Nucleus accumbens (tissue), 56 donors: ENCODE results near the gene ARNT2.

Source experiments
- DNase-seq, 56 donors: peaks; one replicate each; lab custom pipeline; 2025; lab: John Stamatoyannopoulos, UW

ARNT2 gene

DNA sequence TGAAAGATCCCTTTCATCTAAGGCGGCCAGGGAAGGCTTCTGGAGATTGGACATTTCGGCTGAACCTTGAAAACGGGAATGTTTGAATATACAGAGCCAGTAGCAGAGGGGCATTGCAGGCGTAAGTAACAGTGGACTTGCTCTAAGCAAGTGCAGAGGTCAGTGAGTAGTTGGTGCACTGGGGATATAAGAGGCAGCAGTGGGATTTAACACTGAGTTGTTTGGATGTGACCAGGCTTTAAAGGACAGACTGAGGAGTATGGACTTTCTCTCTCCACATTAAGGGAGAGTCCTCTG lies 1.3 kb downstream of the ARNT2 start:
- no peak for DNase-seq

DNA sequence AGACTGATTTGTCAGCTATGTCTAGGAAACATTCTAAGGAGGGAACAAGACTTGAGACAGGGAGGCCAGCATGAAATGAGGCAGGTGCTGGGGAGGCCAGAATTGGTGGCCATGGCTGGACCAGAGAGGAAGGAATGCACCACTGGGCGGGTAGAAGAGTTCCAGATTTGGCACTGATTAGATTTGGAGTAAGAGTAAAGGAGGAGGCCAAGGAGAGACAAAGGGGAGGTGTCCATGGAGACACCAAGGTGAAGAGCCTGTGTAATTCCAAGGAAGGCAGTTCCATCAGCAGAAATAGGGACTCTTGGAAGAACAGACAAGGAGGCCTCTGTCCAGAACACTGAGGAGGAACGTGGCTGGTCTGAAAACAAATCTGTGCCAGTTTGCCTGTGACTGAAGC lies 1.8 kb downstream of the ARNT2 start:
- peak in 1 of 56 donors; percentile 19 for DNase-seq

DNA sequence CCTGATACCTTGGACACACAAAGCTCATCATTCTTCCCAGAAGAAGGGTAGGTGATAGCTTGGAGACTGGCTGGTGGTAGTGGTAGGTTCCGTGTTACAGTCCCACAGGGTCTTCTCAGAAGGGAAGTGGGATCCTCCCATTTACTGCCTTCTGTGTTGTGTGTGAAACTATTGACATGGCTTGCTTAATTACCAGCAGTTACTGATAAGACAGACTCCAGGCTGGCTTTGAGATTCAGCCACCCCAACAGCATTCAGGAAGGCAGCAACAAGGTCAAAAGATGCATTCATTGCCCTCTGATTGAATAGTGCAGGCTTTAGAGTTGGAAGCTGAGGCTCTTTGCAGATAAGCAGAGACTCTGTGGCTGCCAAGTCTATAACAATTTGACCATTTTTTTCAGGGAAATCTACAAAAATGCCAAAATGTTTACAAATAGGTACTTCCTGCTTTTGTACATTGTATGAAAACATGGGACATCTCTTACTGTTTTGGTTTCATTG lies 7.7 kb downstream of the ARNT2 start:
- no peak for DNase-seq

DNA sequence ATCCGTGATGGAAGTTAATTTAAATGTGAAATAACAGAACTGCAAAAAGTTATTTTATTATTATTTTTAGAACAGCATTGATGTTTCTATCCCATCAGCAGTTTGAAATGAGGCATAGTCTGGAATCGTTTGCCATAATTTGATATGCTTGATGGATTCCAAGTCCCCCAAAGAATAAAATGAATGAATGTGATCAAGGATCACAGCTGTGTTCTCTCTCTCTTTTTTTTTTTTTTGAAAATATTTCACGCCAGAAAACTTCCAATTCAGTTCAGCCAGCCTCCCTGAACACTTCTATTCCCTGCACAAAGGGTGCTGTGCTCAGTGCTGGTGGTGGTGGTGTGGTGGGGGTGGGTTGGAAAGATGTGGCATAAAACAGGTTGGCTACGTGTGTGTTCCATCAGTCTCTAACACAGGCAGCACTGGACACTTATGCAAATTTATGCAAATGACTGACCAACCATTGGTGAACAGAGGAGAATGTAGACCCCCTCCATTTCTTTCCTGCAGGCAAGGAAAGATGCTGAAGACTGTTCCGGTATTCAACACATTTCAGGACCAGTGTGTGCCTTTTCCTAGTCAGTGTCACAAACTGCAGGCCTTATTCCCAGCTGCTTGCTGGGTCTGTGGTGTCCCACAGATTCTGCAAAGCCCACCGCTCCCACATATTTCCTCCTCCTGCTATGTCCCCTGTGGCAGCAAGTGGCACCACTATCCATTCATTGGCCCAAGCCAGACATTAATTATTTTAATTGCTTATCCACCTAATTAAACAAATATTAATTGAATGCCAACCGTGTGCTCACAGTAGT lies 10.6 kb downstream of the ARNT2 start:
- no peak for DNase-seq

DNA sequence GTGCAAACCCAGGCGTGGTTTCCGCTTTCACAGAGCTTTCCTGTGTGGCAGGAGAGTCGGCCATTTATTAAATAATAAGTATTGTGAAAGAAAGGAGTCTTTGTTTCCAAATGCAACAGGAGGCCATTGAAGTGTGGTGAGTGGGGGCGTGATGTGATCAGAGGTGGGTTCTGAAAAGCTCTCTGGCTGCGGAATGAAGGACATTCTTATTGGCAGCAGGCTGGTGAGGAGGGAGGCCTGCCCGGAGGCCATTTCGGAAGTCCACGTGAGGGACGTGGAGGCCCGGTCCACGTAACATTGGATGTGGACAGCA lies 11.1 kb downstream of the ARNT2 start:
- DNase-seq, result peak in 8 of 56 donors; percentile 19 to 49 (median 28)

DNA sequence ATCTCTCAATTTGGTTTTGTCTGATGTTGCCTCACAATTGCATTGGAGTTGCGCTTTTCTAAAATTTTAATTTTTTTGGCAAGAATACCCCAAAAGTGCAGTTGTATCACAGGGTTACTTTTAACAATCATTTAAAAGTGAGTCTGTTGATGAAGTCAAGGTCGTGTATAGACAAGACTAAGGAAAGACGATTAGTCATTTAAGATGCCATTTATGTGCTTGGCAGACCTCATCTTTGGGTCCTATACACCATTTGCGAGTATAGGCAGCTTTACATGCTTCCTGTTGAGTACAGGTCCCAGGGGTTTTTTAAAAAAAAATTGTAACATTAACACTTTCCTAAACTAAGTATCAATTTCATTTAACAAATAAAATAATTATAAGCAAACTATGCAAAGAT lies 12.5 kb downstream of the ARNT2 start:
- no peak for DNase-seq

DNA sequence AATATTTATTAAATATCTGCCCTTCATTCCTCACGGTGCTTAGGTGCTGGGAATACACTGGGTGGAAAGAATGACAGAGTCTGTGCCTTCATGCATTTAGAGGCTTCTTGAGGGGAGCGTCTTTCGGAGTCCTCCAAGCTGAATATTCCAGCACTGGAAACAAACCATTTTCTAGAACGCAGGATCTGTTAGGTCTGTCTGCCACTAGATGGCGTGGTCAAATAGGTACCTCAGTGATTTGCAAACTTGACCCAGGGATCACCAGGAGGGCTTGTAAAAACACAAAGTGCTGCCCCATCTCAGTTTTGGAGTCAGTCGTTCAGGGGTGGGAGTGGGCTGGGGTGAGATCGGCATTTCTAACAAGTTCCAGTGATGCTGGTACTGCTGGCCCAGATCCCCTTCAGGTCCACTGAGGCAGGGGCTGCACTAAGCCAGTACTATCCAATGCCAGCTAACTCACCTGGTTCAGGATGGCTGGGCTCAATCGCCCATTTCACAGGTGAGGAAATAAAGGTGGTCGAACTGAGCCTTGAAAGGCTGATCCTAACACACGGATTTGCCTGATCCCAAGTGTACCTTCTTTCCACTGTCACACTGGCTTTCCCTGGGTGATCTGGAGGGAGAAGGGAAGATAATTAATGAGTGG lies 14.8 kb downstream of the ARNT2 start:
- peak in 6 of 56 donors; percentile 21 to 66 (median 35) for DNase-seq

DNA sequence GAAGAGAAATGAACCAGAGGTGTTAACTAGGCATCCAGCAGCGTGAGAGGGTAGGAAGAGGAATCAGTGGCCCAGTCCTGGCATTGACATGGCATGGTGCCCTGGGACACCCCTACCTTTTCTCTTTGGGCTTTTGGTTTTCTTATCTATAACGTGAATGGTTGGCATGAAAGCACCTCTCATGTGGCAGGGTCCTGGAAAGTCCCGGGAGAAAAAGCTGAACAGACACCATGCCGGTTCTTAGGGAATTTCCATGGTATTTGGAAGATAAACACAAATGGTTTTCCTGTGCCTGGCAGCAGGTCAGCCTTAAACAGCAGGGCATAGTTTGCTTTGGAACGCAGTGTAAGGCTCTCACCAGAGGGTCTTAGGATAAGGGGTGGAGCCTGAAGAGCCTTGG lies 15.4 kb downstream of the ARNT2 start:
- DNase-seq, result no peak

DNA sequence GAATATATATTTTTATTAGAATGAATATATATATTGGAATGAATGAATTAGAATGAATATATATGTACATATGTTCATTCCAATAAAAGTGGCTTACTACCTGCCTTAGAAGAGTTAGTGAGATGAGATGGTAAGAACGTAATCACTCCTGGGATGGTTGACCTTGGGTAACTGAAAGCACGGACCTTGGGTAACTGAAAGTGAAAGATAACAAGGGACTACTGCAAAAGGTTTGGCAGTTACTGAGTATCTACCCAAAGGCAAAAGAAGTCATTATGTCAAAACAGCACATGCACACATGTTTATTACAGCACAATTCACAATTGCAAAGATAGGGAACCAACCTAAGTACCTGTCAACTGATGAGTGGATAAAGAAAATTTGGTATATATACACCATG lies 16.5 kb downstream of the ARNT2 start:
- no peak for DNase-seq

DNA sequence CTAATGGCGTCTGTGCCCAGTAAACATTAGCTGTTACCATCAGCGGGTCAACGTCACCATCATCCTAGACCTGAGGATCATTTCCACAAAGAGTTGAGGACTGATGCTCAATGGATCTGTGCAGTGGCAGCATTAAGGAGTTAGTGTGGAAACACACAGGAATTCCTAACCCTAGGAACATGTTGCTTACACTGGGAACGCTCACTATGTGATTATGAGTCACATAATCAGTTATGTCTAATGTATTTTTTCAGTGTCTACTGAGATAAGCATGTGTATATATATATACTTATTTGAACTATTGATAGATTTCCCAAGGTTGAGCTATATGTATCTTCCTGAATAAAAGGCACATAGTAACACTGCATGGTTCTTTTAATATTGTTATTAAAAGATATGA lies 19.0 kb downstream of the ARNT2 start:
- no peak for DNase-seq

DNA sequence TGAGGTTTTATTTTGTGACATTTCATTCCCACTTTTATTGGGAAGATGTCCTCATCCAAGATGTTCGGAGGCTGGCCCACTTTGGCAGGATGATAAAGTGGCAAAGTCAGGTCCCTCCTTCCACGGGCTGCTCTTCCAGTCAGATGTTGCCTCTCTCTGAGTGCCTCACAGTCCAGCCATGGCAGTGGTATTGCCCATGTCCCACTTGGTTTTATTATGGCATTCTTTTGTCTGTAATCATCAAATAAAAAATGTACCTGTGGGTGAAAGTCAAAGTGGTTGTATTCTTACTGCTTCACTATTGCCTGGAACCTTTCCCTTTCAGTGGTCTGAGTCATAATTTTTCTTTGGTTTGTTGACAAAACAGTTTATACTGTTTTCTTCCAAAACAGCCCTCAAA lies 20.2 kb downstream of the ARNT2 start:
- no peak for DNase-seq

DNA sequence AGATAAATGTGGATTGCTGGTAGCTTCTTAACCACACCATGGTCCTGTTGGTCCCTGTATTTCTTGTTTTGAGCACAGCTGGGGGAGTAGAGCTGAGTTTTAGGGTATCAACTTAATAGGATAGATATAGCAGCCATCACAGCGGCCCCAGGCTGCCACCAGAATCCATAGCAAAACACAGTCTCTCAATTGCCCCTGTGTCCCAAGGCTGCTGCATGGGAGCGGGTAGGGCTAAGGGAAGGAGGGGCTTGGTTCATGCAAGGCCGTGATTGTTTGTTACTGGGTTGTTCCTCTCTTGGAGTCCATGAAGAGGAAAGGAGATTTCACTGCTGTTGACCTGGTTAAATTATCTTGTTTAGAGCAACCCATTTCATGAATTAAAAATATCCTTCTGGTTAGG lies 22.1 kb downstream of the ARNT2 start:
- DNase-seq, result peak in 35 of 56 donors; percentile 25 to 81 (median 54)

DNA sequence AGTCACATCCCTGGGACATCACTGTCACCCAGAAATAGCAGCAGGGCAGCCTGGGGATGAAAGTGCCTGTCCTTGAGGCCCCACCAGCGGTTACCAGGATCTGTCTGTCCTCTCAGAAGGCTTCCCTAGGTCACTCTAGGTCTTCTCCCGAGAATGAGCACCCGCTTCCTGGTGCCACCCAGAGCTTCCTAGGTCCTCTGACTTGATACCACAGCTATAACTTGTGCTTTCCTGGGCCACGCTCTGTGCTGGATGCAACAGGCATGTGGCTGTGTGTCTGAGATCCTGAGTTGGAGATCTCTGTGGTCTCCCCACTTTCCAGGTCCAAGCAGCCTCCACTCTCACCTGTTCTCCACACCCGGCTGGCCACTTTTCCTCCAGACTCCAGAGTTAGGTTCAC lies 25.8 kb downstream of the ARNT2 start:
- DNase-seq, result no peak

DNA sequence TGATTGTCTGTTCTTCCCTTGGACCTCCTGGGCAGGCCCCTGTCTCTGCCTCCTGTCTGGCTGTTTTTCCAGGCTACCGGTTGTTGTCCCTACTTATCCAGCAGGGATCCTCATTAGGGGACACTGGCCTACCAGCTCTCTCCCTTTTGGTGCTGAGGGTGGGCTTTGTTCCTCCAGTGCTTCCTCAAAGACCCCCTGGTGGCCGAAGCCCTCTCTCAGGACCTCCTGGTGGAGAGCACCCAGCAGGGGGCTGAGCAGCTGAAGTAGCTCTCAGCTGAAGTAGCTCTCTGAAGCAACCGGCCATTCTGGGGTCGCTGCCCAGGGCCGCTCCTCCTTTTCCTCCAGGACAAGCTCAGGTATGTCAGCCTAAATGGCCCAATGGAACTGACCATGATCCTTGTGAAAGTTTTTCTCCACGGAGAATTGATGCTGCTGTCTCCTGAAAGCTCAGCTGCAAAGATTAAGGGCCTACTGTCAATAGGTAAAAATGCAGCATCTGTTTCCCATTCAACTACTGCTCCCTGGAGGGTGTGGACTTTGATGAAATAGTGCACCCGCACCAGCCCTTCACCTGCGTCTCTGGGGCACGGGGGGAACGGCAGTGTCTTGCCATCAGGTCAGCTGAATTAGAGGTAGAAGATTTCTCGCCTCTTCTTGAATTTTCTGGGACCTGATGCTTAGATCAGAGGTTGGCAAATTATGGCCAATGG lies 27.6 kb downstream of the ARNT2 start:
- no peak for DNase-seq

DNA sequence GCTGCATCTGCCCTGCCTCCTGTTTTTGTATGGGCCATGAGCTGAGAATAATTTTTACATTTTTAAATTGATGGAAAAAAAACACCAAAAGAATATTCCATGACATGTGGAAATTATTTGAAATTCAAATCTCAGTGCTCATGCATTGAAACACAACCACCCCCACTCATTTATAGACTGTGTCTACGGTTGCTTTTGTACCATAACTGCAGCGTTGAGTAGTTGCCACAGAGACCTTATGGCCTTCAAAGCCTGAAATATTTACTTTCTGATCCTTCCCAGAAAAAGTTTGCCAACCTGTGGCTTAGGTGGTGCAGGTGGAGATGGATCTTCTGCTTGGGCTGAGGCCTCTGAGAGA lies 28.1 kb downstream of the ARNT2 start:
- DNase-seq, result no peak

DNA sequence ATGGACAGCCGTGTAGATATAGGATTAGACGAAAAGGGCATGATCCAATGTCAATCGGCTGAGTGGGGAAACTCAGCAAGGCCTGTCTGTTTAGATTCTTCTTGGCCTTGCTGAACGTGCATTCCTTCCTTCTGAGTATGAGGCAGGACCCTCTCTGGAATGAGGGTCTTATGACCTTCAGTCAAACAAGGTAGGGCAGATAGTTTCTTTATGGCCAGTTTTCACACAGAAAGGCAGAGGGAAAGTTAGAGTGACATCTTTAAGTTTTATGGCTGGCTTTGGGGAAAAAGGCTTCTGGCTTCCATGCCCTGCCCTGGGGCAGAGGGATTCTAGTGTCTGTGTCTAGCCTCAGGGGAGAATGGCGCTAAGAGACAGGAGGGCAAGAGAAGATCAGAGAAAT lies 29.7 kb downstream of the ARNT2 start:
- DNase-seq, result no peak

DNA sequence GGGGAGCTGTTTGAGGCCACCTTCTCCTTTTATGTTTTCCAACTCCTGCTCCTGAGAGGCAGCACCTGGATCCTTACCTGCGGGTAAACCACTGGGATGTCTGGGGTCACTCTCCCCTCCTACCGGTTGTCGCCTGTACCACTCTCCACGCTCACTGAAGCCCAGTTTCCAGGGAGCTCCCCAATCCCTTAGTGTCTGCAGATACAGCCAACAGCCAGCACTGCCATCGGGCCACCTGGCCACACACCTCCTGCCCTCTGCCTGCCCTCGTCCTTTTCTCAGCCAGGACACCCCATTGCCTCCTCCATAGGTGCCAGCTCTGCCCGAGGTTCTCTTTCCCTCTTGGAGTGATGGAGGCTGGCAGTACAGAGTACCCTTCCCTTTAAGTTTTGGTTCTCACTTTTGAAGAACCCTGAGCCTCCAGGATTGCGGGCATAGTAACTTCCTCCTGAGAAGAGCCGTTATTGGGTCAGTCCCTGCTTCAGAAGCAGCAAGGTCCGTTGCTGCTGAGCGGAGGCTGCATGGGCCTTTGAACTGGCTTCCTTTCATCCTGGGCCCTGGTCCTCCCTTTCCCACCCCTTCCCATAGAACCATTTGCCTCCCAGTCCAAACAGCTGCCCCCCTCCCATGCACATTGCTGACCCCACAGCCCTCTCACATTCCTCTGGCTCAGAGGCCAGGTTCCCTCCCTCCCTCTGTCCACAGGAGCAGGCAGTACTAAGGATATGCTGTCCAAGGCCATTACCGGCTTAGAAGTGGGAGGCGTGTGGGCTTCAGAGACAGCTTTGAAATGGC lies 30.9 kb downstream of the ARNT2 start:
- DNase-seq, result no peak

DNA sequence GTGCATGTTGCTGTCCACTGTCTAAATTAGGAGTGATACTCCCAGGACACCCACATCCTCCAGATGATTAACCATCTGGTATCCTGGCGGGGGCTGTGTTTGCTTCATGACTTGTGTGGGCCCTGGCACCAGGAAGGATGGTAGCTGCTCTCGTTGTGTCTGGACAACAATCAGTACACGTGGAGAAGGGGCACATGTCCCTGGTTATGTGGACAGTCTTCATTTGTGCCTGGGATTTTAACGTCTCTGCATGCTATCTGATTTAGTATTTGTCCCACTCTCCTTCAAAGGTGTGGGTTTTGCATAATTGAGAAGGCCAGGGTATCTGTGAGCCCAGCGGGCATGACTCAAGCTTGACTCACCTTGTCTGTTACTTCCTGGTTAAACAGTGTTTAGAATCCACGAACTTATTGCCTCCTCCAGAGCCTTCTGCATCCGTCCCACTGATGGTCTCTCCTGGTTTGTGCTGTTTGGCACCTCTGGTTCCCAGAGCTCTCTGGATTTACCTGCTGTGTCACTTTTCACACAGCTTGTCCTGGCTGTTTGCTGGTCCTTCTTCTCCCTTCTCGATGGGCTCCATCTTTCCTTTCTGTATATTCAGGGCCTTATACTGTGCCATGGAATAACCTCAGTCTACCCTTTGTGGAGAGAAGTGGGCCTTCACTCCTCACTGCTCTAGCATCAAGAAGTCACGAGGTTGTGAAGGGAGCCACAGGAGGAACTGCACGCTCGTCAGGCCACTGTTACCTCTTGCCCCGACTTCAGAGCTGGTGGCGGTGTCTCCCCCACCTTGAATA lies 32.5 kb downstream of the ARNT2 start:
- no peak for DNase-seq

DNA sequence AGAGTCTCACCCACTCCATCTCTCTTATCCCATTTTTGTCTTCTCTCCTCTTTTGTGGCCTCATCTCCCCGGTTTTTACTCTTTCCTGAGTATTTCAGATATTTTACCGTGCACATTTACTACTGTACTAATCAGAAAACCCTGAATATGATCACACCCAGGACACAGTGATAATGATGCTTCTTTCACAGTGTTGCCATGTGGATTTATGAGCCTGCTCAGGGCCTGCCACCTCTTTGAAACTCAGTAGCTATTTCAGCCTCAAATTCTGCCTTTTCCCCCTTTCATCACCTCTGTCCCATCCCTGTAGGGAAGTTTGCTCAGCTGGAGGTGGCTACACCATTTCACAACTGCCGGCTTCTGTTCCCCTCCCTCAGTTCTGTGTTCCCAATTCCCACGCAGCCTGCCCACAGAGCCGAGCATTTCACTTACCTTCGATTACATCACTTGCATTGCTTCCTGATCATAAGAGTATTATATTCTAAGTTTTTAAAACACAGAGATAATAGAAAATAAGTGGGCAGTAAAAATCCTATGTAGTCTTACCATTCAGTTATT lies 33.2 kb downstream of the ARNT2 start:
- peak in 18 of 56 donors; percentile 24 to 66 (median 40) for DNase-seq

DNA sequence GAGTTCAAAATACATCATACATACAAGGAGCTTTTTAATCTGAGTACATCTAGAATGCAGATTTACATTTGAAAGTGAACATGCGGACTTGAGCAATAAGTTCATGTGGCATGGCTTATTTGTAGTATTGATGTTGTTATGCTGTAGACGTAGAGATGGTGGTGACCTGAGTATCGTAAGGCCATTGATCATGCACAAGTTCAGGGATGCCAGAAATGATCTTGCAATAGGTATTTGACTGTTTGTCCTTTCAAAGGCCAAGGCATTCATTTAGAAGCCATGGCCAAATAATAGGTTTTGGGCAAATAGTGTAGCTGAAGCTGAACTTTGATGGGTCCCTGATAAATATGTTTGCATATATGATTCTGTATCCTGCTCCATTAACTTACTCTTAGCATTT lies 35.0 kb downstream of the ARNT2 start:
- DNase-seq, result no peak
